Measurements from ENCODE around the gene WFIKKN2.

Gene WFIKKN2

DNA sequence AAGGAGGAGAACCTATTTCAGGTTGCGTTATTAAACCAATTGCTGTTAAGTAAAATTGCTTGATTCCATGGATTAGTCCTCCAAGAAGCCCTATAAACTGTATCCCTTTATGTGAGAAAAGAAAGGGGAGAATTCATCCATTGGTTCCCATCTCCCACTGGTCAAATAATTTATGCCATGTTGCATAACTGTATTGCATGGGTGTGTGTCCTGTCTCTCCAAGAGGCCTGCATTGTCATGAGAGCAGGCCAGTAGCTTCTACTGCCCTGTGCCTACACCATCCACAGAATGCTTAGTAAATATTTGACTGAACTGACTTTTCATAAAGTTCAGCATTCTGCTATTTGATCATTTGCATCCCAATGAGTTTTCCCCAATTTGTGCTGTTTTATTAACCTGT lies 42.5 kb downstream of the WFIKKN2 start:
- TF ChIP-seq, protein P1, sequence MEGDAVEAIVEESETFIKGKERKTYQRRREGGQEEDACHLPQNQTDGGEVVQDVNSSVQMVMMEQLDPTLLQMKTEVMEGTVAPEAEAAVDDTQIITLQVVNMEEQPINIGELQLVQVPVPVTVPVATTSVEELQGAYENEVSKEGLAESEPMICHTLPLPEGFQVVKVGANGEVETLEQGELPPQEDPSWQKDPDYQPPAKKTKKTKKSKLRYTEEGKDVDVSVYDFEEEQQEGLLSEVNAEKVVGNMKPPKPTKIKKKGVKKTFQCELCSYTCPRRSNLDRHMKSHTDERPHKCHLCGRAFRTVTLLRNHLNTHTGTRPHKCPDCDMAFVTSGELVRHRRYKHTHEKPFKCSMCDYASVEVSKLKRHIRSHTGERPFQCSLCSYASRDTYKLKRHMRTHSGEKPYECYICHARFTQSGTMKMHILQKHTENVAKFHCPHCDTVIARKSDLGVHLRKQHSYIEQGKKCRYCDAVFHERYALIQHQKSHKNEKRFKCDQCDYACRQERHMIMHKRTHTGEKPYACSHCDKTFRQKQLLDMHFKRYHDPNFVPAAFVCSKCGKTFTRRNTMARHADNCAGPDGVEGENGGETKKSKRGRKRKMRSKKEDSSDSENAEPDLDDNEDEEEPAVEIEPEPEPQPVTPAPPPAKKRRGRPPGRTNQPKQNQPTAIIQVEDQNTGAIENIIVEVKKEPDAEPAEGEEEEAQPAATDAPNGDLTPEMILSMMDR (IDR thresholded peaks at IDR 0.05; ENCODE audit: borderline replicate concordance, control extremely low read depth, extremely low read depth, insufficient read depth, missing control alignments) = no peak
- no peak for DNase-seq (ENCODE audit: low spot score)
- in situ Hi-C loops (cut with MboI; ENCODE audit: low sequenced_read_pairs, unreplicated experiment) = no loop called here

DNA sequence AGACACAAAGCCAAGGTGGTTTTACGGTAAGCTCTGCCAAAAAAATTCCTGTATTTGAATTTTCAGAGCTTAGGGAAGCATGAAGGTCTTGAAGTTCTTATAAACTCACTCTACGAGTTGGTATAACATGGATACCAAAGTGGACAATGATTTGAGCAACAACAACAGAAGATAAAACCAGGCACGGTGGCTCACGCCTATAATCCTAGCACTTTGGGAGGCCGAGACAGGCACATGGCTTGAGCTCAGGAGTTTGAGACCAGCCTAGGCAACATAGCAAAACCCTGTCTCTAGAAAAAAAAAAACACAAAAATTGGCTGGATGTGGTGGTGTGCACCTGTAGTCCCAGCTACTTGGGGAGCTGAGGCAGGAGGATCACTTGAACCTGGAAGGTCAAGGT lies 43.7 kb downstream of the WFIKKN2 start:
- in situ Hi-C loops (cut with MboI; ENCODE audit: low sequenced_read_pairs, unreplicated experiment) = no loop called here
- TF ChIP-seq, protein P1 (IDR thresholded peaks at IDR 0.05; ENCODE audit: borderline replicate concordance, control extremely low read depth, extremely low read depth, insufficient read depth, missing control alignments) = no peak

DNA sequence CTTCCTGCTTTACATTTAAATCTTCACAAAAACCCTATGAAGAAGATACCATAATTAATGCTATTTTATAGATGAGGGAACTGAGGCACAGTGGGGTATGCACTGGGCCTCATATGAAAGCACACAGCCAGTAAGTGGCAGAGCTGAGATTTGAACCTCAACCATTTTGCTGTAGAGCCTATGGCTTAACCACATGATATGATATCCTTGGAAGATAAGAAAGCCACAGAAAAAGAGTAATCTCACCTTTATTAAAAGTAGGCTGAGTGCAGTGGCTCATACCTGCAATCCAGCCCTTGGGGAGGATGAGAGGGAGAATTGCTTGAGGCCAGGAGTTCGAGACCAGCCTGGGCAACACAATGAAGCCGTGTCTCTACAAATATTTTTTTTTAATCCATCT lies 45.8 kb downstream of the WFIKKN2 start:
- TF ChIP-seq, protein P1 (IDR thresholded peaks at IDR 0.05; ENCODE audit: borderline replicate concordance, control extremely low read depth, extremely low read depth, insufficient read depth, missing control alignments) = no peak

More for the DNA sequence above, 43.7 kb downstream of the WFIKKN2 start:
- DNase-seq (ENCODE audit: low spot score) = no peak

DNA sequence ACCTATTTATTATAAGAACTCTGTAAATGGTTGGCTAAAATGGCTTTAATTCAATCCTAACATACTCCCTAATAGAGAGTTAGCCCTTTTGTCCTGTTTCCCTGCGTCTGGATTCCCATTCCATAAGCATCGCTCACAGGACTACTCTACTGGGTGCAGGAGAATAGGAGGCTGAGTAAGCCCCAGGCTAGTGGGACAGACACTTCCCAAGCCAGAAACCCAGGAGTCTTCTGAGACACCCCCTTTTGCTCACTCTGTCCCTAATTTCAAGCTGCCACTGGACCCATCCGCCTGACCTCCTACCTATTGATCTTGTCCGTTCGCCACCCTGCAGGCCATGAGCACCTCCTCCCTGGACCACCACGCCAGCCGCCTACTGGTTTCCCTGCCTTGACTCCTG lies 47.5 kb downstream of the WFIKKN2 start:
- TF ChIP-seq, protein P1 (IDR thresholded peaks at IDR 0.05; ENCODE audit: borderline replicate concordance, control extremely low read depth, extremely low read depth, insufficient read depth, missing control alignments) = no peak
- no peak for DNase-seq (ENCODE audit: low spot score)
- in situ Hi-C loops (cut with MboI; ENCODE audit: low sequenced_read_pairs, unreplicated experiment) = no loop called here

More for the DNA sequence above, 45.8 kb downstream of the WFIKKN2 start:
- DNase-seq (ENCODE audit: low spot score) = no peak
- in situ Hi-C loops (cut with MboI; ENCODE audit: low sequenced_read_pairs, unreplicated experiment) = no loop called here

DNA sequence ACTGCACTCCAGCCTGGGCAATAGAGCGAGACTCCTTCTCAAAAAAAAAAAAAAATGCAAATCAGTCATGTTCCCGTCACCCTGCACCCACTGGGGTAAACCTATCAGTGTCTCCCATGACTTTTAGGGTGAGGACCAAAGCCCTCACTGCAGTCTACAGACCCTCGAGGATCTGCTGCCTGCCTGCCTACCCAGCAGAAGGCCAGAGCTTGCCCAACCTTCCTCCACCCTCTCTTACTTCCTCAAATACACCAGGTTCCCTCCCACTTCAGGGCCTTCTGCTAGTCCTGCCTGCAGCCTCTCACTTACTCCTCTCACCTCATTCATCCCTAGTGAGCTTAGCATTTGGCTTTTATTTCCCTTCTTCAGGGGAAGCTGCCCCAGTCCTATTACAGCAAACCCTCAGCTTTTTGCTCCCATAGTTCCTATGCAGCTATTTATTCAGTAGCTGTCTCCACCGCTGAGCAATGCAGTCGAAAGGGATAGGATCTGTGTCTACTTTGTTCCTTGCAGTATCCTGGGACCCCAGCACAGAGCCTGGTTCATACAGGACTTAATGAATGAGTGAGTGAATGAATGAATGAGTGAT lies 48.6 kb downstream of the WFIKKN2 start:
- in situ Hi-C loops (cut with MboI; ENCODE audit: low sequenced_read_pairs, unreplicated experiment) = no loop called here
- TF ChIP-seq, protein P1 (IDR thresholded peaks at IDR 0.05; ENCODE audit: borderline replicate concordance, control extremely low read depth, extremely low read depth, insufficient read depth, missing control alignments) = no peak
- no peak for DNase-seq (ENCODE audit: low spot score)

DNA sequence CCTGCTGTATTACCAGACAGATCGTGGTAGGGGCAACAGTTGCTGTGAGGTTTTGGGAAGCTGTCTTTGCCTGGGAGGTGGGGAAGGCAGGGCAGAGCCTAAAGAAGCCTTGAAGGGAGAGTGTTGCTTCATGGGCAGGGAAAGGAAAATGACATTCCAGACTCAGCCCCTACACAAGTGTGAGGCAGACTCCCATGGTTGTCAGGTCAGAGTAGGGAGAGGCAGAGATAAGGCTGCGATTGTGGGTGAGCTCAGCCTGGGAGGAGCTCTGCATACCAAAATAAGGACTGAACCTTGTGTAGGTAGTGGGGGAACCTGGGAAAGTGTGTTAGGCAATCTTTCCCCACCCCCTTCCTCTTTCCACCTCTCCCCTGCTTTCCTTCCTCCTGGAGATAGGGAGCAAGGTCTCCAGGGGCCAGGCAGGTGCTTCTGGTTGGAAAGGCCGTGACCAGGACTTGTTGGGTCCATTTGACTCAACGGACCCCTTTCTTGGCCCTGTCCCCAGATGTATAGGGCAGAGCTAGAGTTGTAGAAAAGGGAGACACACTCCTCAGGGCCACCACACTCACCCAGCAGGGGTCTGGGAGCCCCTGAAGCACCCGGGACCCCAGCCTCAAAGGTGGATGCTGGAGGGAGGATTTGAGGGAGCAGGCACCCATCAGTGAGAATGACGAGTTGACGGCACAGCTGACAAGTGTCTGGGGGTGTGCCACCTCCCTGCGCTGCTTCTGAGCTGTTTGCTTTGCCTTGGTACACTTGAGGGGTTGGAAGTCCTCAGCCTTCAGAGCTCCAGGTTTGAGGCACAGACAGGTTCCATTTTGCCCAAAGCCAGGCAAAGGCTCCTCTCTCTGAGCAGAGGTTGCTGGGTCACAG lies 49.3 kb downstream of the WFIKKN2 start:
- no peak for DNase-seq (ENCODE audit: low spot score)
- in situ Hi-C loops (cut with MboI; ENCODE audit: low sequenced_read_pairs, unreplicated experiment) = no loop called here
- TF ChIP-seq, protein P1 (IDR thresholded peaks at IDR 0.05; ENCODE audit: borderline replicate concordance, control extremely low read depth, extremely low read depth, insufficient read depth, missing control alignments) = no peak

Data from GM13976 (cell line).